ENCODE measurements around the gene OOEP. TPM values are rescaled to one million over a fixed set of nuclear protein-coding genes. Genes with fewer than 3 reads are reported as not detected.

OOEP gene
- total and polyA plus RNA-seq, 2 of the 4 experiments (the other 2 are of a cell fraction): not detected

Small RNAs within 50 kb of the gene (microRNA-seq; reads per million reads assigned to microRNA genes)
- gene RPL39P3 (ENCODE audit: insufficient read depth, insufficient read length): not detected

Small RNAs within 50 kb of the gene (small RNA-seq; reads per million reads assigned to genes)
- 0 to 7.2 (median 0.07) reads per million in 5 experiments for gene RPL39P3

Other genes with a start within 250 kb of the OOEP start
- gene KHDC1L, start 144.4 kb downstream of the OOEP start, total RNA-seq (2012; rRNA removed): 0.18 TPM in 1 of 2 replicates, not detected in the other
- gene KHDC1L, start 144.4 kb downstream of the OOEP start, polyA plus RNA-seq (2012; rRNA removed): 0.22 and 0.68 TPM in 2 replicates
- gene KHDC1, start 106.7 kb downstream of the OOEP start, total RNA-seq (2012; rRNA removed): 1.6 and 1.7 TPM in 2 replicates
- gene KHDC1, start 106.7 kb downstream of the OOEP start, polyA plus RNA-seq (2012; rRNA removed): 4.1 and 5.5 TPM in 2 replicates
- not detected in 2 replicates for gene DPPA5, start 15.6 kb downstream of the OOEP start, total RNA-seq (2012; rRNA removed)
- gene DPPA5, start 15.6 kb downstream of the OOEP start, polyA plus RNA-seq (2012; rRNA removed): not detected in 2 replicates
- gene KHDC3L, start 7.2 kb downstream of the OOEP start, total RNA-seq (2012; rRNA removed): not detected in 2 replicates
- gene KHDC3L, start 7.2 kb downstream of the OOEP start, polyA plus RNA-seq (2012; rRNA removed): not detected in 2 replicates
- gene DDX43, start 24.9 kb upstream of the OOEP start, total RNA-seq (2012; rRNA removed): under 0.01 TPM in 1 of 2 replicates, not detected in the other
- gene DDX43, start 24.9 kb upstream of the OOEP start, polyA plus RNA-seq (2012; rRNA removed): 0.07 TPM in 1 of 2 replicates, not detected in the other
- gene CGAS, start 82.4 kb upstream of the OOEP start, total RNA-seq (2012; rRNA removed): 1.6 and 4.2 TPM in 2 replicates
- 1.3 and 1.5 TPM in 2 replicates for gene CGAS, start 82.4 kb upstream of the OOEP start, polyA plus RNA-seq (2012; rRNA removed)
- gene MTO1, start 91.8 kb upstream of the OOEP start, total RNA-seq (2012; rRNA removed): 34.7 and 39.8 TPM in 2 replicates
- gene MTO1, start 91.8 kb upstream of the OOEP start, polyA plus RNA-seq (2012; rRNA removed): 12.7 and 15.0 TPM in 2 replicates
- gene EEF1A1, start 151.1 kb upstream of the OOEP start, total RNA-seq (2012; rRNA removed): 28,223 and 30,152 TPM in 2 replicates
- gene EEF1A1, start 151.1 kb upstream of the OOEP start, polyA plus RNA-seq (2012; rRNA removed): 11,870 and 14,757 TPM in 2 replicates